Loucy (cell line): ENCODE data around the gene NFKB1.

Experiments
- H2AFZ ChIP-seq: fragments of 200-600 bp; sonication (generic); 2 replicates; pipeline ENCODE4 v1.6.0; 2016; ENCODE audit warnings: antibody characterized with exemption, mild to moderate bottlenecking, low read length, moderate library complexity
- H3F3A ChIP-seq: fragments of 200-600 bp; 2 replicates; pipeline ENCODE4 v1.6.0; 2016; ENCODE audit warnings: antibody characterized with exemption, low read depth, mild to moderate bottlenecking
- H3K27me3 ChIP-seq: fragments of 200-600 bp; sonication (generic); 2 replicates; pipeline ENCODE4 v1.6.1; 2014; ENCODE audit warnings: low read length, mild to moderate bottlenecking; ENCODE audit not compliant: insufficient read depth, poor library complexity, severe bottlenecking
- H3K36me3 ChIP-seq: fragments of 200-600 bp; sonication (generic); 2 replicates; pipeline ENCODE4 v1.6.1; 2016; ENCODE audit warnings: low read length; ENCODE audit not compliant: insufficient read depth
- H3K4me1 ChIP-seq: fragments of 200-600 bp; sonication (generic); 2 replicates; pipeline ENCODE4 v1.5.1; 2014; ENCODE audit warnings: low read length, mild to moderate bottlenecking; ENCODE audit not compliant: insufficient read depth, poor library complexity, severe bottlenecking
- H3K4me2 ChIP-seq: fragments of 200-600 bp; sonication (generic); 2 replicates; pipeline ENCODE4 v1.6.0; 2014; ENCODE audit warnings: antibody characterized with exemption, low read length, low read depth, mild to moderate bottlenecking; ENCODE audit not compliant: poor library complexity, severe bottlenecking
- H3K4me3 ChIP-seq: fragments of 200-600 bp; sonication (generic); 2 replicates; pipeline ENCODE4 v1.5.1; 2014; ENCODE audit warnings: low read length, mild to moderate bottlenecking, mixed read lengths; ENCODE audit not compliant: poor library complexity, severe bottlenecking
- H3K79me2 ChIP-seq: fragments of 200-600 bp; sonication (generic); 2 replicates; pipeline ENCODE4 v1.6.1; 2014; ENCODE audit warnings: low read length; ENCODE audit not compliant: insufficient read depth
- H3K9ac ChIP-seq: fragments of 200-600 bp; sonication (generic); 2 replicates; pipeline ENCODE4 v1.6.0; 2014; ENCODE audit warnings: mild to moderate bottlenecking, low read depth, low read length, moderate library complexity; ENCODE audit not compliant: poor library complexity, severe bottlenecking
- H3K9me2 ChIP-seq: fragments of 200-600 bp; sonication (generic); replicated peaks from 2 replicates; pipeline ENCODE4 v1.6.1; 2016; ENCODE audit warnings: low read depth, low read length, mixed read lengths
- H3K9me3 ChIP-seq: fragments of 200-600 bp; sonication (generic); 2 replicates; pipeline ENCODE4 v1.6.1; 2014; ENCODE audit warnings: mild to moderate bottlenecking, antibody characterized with exemption, low read length, low read depth; ENCODE audit not compliant: insufficient read depth
- H4K20me1 ChIP-seq: fragments of 200-600 bp; sonication (generic); 2 replicates; pipeline ENCODE4 v1.6.0; 2014; ENCODE audit warnings: antibody characterized with exemption, low read length, mild to moderate bottlenecking; ENCODE audit not compliant: insufficient read depth, poor library complexity, severe bottlenecking
- EZH2phosphoT487 ChIP-seq: fragments of 200-600 bp; IDR thresholded peaks from 2 replicates; pipeline ENCODE4 v1.6.1; 2018; ENCODE audit warnings: antibody characterized with exemption, mild to moderate bottlenecking, moderate library complexity, borderline replicate concordance
- TF ChIP-seq, protein P1 (sequence below): fragments of 200-600 bp; sonication (generic); conservative IDR thresholded peaks from 2 replicates; pipeline ENCODE4 v1.5.1; 2014; ENCODE audit warnings: mild to moderate bottlenecking, antibody characterized with exemption, low read length

NFKB1 gene

GRCh38 chr4:102638621-102639020, 137.5 kb downstream of the NFKB1 start:
- no peak overlapping the region for H3K4me3 ChIP-seq
- no peak overlapping the region for H2AFZ ChIP-seq
- no peak overlapping the region for H3K9ac ChIP-seq
- H4K20me1 ChIP-seq = no peaks in the 10 kb centered on the region
- no peaks in the 10 kb centered on the region for H3K9me3 ChIP-seq
- peaks cover 17% of the 10 kb centered on the region for H3K4me1 ChIP-seq
- H3K79me2 ChIP-seq = no peaks in the 10 kb centered on the region
- H3K36me3 ChIP-seq = peaks cover 5% of the 10 kb centered on the region; the same call in 1 of the 2 replicates
- H3K9me2 ChIP-seq = no peaks in the 10 kb centered on the region
- H3F3A ChIP-seq = no peaks in the 10 kb centered on the region
- no peaks in the 10 kb centered on the region for H3K27me3 ChIP-seq
- H3K4me2 ChIP-seq = no peak overlapping the region
- TF ChIP-seq EZH2phosphoT487 = no peak
- TF ChIP-seq, protein P1, sequence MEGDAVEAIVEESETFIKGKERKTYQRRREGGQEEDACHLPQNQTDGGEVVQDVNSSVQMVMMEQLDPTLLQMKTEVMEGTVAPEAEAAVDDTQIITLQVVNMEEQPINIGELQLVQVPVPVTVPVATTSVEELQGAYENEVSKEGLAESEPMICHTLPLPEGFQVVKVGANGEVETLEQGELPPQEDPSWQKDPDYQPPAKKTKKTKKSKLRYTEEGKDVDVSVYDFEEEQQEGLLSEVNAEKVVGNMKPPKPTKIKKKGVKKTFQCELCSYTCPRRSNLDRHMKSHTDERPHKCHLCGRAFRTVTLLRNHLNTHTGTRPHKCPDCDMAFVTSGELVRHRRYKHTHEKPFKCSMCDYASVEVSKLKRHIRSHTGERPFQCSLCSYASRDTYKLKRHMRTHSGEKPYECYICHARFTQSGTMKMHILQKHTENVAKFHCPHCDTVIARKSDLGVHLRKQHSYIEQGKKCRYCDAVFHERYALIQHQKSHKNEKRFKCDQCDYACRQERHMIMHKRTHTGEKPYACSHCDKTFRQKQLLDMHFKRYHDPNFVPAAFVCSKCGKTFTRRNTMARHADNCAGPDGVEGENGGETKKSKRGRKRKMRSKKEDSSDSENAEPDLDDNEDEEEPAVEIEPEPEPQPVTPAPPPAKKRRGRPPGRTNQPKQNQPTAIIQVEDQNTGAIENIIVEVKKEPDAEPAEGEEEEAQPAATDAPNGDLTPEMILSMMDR = no peak

GRCh38 chr4:102639598-102639997, 138.4 kb downstream of the NFKB1 start:
- no peaks in the 10 kb centered on the region for H3K27me3 ChIP-seq
- no peaks in the 10 kb centered on the region for H3K79me2 ChIP-seq
- H3K4me2 ChIP-seq = no peak overlapping the region
- TF ChIP-seq, protein P1 = no peak
- TF ChIP-seq EZH2phosphoT487 = no peak
- H3K9me3 ChIP-seq = no peaks in the 10 kb centered on the region
- peaks cover 4% of the 10 kb centered on the region; the same call in 1 of the 2 replicates for H3K36me3 ChIP-seq
- H2AFZ ChIP-seq = no peak overlapping the region
- H3K4me3 ChIP-seq = no peak overlapping the region
- no peaks in the 10 kb centered on the region for H3K9me2 ChIP-seq
- no peaks in the 10 kb centered on the region for H3F3A ChIP-seq
- no peaks in the 10 kb centered on the region for H4K20me1 ChIP-seq
- H3K4me1 ChIP-seq = peaks cover 17% of the 10 kb centered on the region
- no peak overlapping the region for H3K9ac ChIP-seq

GRCh38 chr4:102640669-102641068, 139.5 kb downstream of the NFKB1 start:
- H3K9ac ChIP-seq = no peak overlapping the region

More at GRCh38 chr4:102640669-102641068, 139.5 kb downstream of the NFKB1 start:
- peaks cover 17% of the 10 kb centered on the region for H3K4me1 ChIP-seq
- no peaks in the 10 kb centered on the region for H3K79me2 ChIP-seq
- no peaks in the 10 kb centered on the region; the same call in none of the 2 replicates for H3K36me3 ChIP-seq
- peak overlapping the region; percentile 44 for H3K4me2 ChIP-seq
- H3K9me3 ChIP-seq = no peaks in the 10 kb centered on the region
- no peaks in the 10 kb centered on the region for H3K27me3 ChIP-seq
- no peak overlapping the region for H3K4me3 ChIP-seq
- no peak overlapping the region for H2AFZ ChIP-seq
- H3F3A ChIP-seq = no peaks in the 10 kb centered on the region
- no peaks in the 10 kb centered on the region for H3K9me2 ChIP-seq
- TF ChIP-seq, protein P1 = no peak
- no peak for TF ChIP-seq EZH2phosphoT487
- no peaks in the 10 kb centered on the region for H4K20me1 ChIP-seq
